Erythroblast (primary cell): ENCODE results near the gene RYR1.

Experiments used
- DNase-seq, 2 experiments: peaks; one replicate each; lab custom pipeline; 2025; lab: John Stamatoyannopoulos, UW
- GATA1 ChIP-seq: IDR thresholded peaks from 2 replicates; pipeline ENCODE4 v1.6.1; 2011; ENCODE audit warnings: low read depth, mild to moderate bottlenecking, control low read depth, low read length, moderate library complexity
- POLR2A ChIP-seq: IDR thresholded peaks from 2 replicates; pipeline ENCODE4 v1.6.1; 2011; ENCODE audit warnings: mild to moderate bottlenecking, low read length

RYR1 gene

DNA sequence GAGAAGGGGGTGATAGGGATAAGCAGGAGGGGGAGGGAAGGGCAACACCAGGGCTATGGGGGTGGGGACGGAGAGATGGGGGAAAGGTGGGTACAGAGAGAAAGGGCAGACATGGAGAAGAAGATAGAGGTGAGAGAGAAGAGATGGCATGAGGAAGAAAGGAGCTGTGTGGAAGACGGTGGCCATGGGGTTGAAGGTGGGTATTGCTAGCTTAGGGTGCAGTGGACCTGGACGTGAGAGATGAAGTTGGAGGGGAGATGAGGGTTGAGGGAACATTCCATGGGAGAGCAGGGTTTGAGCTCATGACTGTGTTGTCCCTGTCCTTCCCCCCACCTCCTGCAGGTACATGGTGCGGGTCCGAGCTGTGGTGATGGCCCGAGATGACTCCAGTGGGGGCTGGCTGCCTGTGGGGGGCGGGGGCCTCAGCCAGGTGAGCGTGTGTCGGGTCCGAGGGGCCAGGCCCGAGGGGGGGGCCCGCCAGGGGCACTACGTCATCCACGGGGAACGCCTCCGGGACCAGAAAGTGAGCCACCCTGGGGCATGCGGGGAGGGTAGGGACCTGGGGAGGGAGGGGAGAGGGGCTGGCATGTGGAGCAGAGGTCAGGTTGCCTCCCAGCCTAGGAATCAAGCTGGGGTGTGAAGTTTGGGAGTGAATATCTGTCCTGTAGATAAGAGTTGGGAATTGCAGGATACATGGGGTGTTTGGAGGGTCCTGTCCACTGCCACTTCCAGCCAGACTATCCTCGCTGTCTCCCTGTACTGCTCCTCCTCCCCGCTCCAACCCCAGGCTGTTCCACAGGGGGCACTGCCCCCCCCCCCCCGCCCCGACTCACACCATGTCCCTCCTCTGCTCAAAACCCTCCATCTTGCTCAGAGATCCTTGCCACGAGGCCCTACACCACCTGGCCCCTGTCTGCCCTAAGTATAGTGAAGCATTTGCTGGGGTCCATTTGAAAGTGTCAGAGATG, 43.2 kb upstream of the RYR1 start:
- TF ChIP-seq POLR2A (no peak), GATA1 (no peak)

DNA sequence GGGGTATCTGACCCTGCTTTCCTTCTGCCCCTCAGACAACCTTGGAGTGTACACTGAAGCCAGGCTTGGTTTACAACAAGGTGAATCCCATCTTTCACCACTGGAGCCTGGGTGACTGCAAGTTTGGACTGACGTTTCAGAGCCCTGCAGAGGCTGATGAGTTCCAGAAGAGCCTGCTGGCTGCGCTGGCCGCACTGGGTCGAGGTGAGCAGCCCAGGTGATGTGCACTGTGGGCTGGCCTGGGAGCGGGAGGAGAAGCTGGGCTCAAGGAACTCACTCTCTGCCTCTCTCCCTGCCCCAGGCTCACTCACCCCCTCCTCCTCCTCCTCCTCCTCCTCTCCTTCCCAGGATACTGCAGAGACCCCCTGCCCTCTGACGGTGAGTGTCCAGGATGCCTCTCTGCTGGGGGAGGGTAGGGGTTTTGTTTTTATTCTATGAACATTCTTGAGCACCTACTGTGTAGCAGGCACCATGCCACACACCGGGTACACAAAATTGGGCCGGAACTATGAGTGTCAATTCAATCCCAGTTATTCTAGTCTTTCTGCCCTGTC, 41.5 kb upstream of the RYR1 start:
- no peak for TF ChIP-seq POLR2A
- no peak for DNase-seq

More for the DNA sequence above, 43.2 kb upstream of the RYR1 start:
- DNase-seq: no peak

DNA sequence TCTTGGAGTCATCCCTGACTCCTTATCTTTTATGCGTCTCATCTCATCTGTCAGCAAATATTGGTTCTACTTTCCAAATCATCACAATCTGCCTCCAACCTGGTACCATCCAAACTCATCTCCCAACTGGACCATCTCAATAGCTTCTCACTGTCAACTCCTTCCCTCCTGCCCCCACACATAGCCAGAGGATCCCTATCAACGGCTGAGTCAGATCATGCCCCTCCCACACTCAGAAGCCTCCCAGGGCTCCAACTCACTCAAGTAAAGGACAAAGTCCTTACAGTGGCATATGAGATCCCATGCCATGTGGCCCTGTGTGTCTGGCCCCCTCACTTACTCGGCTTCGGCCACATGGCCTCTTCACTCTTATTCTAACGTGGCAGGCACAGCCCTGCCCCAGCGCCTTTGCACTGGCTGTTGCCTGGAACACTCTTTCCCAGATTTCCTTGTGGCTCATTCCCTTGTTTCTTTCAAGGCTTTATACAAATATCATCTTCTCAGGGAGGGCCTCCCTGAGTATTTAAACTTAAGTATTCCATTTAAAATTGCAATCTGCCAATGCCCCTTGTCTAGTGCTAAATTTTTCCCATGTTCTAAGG, 40.7 kb upstream of the RYR1 start:
- DNase-seq: peak; percentile 40 to 66

DNA sequence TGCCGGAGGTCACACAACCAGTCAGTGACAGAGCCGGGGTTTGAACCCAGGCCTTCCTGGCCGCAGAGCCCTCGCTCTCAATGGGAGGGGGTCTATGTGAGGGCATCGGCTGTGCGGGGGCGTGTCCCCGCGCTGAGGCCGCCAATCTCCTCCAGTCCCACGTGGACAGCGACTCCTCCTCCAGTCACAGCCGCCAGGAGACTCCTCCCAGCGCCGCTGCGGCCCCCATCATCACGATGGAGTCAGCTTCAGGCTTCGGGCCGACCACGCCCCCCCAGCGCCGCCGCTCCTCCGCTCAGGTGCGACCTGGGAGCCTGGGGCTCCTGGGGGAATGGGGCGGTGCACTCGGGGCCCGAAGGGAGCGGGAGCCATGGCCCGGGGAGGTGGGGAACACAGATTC, 39.0 kb upstream of the RYR1 start:
- no peak for TF ChIP-seq GATA1
- TF ChIP-seq POLR2A: no peak
- DNase-seq: peak; percentile 54 to 63

More for the DNA sequence above, 40.7 kb upstream of the RYR1 start:
- TF ChIP-seq POLR2A (no peak), GATA1 (no peak)

DNA sequence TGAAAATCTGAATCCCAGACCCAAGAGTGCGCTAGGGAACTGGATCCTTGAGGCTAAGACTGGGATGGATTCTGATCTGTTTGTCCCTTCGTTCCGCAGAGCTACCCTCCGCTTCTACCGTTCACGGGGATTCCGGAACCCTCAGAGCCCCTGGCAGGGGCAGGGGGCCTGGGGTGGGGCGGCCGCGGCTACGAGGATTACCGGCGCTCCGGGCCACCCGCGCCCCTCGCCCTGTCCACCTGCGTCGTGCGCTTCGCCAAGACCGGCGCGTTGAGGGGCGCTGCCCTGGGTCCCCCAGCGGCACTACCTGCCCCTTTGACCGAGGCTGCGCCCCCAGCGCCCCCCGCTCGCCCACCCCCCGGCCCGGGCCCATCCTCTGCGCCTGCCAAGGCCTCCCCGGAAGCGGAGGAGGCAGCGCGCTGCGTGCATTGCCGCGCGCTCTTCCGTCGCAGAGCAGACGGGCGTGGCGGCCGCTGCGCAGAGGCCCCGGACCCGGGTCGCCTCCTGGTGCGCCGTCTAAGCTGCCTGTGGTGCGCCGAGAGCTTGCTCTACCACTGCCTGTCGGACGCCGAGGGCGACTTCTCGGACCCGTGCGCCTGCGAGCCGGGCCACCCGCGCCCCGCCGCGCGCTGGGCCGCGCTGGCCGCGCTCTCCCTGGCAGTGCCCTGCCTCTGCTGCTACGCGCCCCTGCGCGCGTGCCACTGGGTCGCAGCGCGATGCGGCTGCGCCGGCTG, 37.9 kb upstream of the RYR1 start:
- TF ChIP-seq GATA1: no peak
- no peak for TF ChIP-seq POLR2A
- no peak for DNase-seq

DNA sequence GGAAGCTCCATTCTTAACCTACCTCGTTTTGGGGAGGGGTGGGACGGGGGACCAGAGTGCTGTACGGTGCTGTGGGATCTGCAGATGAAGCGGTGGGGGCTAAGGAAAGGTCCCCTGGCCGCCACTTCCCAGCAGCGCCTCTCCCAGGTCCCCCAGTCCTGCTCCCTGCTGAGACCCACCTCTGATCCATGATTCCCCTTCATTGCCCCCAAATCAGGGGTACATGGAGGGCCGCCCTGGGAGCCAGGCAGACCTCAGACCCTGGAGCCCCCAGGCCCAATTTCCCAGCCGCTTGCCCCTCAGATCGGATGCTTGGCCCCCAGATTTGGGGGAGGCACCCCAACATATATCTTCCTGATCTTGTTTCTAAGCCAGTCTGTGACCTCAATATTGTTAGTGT, 34.4 kb upstream of the RYR1 start:
- no peak for DNase-seq
- TF ChIP-seq POLR2A: no peak
- TF ChIP-seq GATA1: no peak

DNA sequence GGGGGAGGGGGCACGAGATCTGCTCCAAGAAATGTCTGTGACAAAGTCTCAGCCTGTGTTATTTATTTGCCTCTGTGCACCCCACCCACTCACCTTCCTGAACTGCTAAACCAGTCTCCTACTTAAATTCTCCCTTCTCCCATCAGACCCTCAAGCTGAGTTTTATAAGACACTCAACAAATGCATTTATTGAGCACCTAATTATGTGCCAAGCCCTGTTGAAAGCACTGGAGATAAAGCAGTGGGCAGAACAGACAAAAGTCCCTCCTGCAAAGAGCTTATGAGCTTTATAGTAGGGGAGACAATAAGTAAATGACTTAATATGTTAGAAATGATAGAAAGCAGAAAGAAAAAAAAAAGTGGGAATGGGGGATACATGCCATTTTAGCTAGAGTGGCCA, 34.0 kb upstream of the RYR1 start:
- DNase-seq: no peak
- TF ChIP-seq POLR2A (no peak), GATA1 (no peak)

DNA sequence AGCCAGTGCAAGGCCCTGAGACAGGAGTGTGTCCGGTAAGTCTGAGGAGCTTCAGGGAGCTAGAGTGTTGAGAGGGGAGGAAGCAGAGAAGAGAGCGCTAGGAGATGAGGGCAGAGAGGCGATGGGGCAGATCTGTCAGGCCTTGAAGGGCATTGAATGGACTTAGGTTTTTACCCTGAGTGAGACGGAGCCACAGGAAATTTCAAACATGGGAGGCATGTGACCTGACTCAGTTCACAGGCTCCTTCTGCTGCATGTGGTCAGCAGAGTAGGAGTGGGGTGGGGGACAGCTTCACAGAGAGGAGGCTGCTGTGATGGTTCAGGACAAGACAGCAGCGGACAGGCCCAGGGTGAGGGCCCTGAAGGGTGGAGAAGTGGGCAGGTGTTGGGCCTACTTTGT, 33.1 kb upstream of the RYR1 start:
- DNase-seq: no peak
- TF ChIP-seq POLR2A (no peak), GATA1 (no peak)

DNA sequence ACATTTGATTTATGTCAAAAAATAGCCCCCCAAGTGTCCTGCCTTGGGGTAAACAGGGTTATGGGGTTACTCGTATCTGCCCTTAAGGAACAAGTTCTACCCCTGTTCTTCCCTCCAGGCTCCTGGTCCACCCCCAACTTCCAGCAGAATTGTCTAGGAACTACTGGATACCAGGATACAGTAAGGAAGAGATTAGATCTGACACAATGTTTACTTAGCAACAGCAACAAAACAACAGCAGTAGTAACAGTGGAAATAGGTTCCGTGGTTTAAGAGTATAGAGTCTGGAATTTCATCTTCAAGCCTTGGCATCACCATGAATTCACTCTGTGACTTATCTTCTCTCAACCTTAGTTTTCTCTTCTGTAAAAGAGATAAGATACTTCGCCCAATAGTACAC, 32.3 kb upstream of the RYR1 start:
- TF ChIP-seq POLR2A (no peak), GATA1 (no peak)
- DNase-seq: no peak

DNA sequence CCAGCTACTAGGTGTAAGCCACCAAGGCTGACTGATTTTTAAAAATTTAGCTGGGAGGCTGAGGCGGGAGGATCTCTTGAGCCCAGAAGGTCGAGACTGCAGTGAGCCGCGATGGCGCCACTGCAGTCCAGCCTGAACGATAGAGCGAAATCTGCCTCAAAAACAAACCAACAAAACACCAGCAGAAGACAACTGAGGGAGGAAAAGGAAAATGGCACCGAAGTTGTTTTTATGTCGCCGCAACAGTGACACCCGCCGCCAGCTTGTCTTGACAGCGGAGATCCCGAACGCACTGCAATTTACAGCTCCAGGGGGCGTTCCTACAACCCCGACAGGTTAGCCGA, 30.9 kb upstream of the RYR1 start:
- no peak for DNase-seq
- TF ChIP-seq POLR2A (peak; percentile 32), GATA1 (no peak)

DNA sequence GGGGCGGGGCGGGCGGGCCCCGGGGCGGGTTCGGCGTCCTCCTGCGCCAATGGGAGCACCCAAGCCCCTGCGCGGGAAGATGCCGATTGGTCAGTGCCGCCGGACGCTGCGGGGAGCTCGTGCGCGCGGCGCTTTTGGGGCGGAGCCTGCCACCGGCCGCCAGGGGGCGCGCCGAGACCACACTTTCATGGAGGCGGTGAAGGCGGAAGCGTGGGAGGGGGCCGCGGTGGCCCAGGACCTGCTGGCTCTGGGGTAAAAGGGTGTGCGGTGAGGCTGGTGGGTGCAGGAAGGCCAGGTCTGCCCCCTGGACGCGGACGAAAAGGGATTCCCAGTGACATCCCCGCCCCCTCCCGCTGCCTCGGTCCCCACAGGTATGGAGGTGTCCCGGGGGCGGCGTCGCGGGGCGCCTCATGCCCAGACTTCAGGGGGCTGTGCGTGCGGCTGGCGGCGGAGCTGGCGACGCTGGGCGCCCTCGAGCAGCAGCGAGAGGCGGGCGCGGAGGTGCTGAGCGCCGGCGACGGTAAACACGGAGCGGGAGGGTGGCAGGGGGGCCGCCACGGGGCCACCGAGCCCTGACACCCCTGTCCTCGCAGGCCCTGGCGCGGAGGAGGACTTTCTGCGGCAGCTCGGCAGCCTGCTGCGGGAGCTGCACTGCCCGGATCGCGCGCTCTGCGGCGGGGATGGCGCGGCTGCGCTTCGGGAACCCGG, 30.4 kb upstream of the RYR1 start, which contains the start of gene FAM98C:
FAM98C (plus strand) TSS at position 127 of the 708 bp plus-strand sequence; CDS start at position 188, 61 bp downstream.
- DNase-seq: peak; percentile 98 to 99
- no peak for TF ChIP-seq GATA1
- TF ChIP-seq POLR2A: peak; percentile 50

DNA sequence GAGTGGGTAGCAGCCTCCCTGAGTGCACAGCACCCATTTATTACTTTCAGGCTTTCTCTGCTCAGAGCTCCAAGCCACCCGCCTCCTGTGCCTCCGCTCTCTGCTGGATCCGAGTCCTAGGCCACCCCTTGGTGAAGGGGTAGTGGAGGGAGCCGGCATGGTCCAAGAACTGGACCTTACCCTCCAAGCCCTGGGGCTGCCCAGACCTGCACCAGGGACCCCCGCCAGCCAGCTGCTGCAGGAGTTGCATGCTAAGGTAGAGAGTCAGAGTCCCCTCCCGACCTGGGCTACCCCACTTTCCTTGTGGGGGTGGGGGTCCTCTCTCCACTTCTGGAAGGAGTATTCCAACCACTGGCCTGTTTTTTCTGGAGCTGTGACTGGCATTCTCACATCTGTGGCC, 28.6 kb upstream of the RYR1 start:
- no peak for DNase-seq
- TF ChIP-seq GATA1: no peak
- no peak for TF ChIP-seq POLR2A

DNA sequence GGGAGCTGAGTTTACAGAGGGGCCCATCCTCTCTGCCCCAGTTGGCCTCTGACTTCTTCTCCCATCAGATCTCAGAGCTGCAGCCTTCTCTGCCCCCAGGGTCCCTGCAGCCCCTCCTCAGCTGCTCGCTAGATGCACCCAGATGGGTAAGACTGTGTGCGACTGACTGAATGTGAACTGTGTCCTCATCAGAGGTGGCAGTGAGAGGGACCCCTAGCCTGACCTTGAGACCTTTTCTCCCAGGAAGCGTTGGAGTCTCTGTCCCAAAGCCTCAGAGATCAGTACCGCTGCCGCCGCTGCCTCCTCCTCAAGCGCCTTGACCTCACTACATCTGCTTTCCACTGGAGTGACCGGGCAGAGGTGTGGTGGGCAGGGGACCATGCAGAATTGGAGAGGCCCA, 28.2 kb upstream of the RYR1 start:
- no peak for DNase-seq
- no peak for TF ChIP-seq GATA1
